ENCODE results near the gene LCN2.
"Not testable (repeated sequence)": the region's sequence is repeated elsewhere in the genome, so short reads cannot be mapped to it uniquely, and the experiment has no call there.

The LCN2 gene

DNA sequence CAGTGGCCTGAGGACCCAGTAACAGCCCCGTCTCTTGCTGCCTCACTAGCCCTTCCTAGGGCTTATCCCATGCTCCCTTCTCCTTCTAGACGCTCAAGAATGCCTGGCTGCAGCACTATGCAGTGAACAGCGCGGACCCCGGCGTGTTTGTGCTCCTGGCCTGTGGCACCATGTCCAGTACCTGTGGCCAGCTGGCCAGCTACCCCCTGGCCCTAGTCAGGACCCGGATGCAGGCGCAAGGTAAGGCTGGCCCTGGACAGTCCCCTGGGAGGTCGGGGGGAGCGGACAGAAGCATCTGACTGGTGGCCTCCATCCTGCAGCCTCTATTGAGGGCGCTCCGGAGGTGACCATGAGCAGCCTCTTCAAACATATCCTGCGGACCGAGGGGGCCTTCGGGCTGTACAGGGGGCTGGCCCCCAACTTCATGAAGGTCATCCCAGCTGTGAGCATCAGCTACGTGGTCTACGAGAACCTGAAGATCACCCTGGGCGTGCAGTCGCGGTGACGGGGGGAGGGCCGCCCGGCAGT is 42.2 kb upstream of the LCN2 start:
- POLR2A ChIA-PET, result no interaction called here
- DNase-seq (ENCODE audit: extremely low spot score), result no peak
- TF ChIP-seq ELF4 (IDR thresholded peaks at IDR 0.05) (no peak), L3MBTL2 (conservative IDR thresholded peaks at IDR 0.05) (no peak), FOXA1 (IDR thresholded peaks at IDR 0.05) (no peak), ARNT (IDR thresholded peaks at IDR 0.05) (no peak), BHLHE40 (IDR thresholded peaks at IDR 0.05; ENCODE audit: borderline replicate concordance) (no peak), FOXK2 (IDR thresholded peaks at IDR 0.05) (no peak), NFRKB (IDR thresholded peaks at IDR 0.05) (no peak), HDGF (IDR thresholded peaks at IDR 0.05; ENCODE audit: borderline replicate concordance) (no peak), FOXM1 (IDR thresholded peaks at IDR 0.05; ENCODE audit: borderline replicate concordance) (no peak)
- TF ChIP-seq, protein P1, sequence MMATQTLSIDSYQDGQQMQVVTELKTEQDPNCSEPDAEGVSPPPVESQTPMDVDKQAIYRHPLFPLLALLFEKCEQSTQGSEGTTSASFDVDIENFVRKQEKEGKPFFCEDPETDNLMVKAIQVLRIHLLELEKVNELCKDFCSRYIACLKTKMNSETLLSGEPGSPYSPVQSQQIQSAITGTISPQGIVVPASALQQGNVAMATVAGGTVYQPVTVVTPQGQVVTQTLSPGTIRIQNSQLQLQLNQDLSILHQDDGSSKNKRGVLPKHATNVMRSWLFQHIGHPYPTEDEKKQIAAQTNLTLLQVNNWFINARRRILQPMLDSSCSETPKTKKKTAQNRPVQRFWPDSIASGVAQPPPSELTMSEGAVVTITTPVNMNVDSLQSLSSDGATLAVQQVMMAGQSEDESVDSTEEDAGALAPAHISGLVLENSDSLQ (IDR thresholded peaks at IDR 0.05), result no peak
- CTCF ChIA-PET, result interaction anchor here (1.3 to 1.5 kb wide), 2 partner anchors 11 to 18 kb away, joined by 4 to 9 read pairs; no protein-coding TSS in a partner anchor

DNA sequence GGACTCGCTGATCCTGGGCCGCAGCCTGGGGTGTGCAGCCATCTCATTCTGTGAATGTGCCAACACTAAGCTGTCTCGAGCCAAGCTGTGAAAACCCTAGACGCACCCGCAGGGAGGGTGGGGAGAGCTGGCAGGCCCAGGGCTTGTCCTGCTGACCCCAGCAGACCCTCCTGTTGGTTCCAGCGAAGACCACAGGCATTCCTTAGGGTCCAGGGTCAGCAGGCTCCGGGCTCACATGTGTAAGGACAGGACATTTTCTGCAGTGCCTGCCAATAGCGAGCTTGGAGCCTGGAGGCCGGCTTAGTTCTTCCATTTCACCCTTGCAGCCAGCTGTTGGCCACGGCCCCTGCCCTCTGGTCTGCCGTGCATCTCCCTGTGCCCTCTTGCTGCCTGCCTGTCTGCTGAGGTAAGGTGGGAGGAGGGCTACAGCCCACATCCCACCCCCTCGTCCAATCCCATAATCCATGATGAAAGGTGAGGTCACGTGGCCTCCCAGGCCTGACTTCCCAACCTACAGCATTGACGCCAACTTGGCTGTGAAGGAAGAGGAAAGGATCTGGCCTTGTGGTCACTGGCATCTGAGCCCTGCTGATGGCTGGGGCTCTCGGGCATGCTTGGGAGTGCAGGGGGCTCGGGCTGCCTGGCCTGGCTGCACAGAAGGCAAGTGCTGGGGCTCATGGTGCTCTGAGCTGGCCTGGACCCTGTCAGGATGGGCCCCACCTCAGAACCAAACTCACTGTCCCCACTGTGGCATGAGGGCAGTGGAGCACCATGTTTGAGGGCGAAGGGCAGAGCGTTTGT is 41.6 kb upstream of the LCN2 start:
- CTCF ChIA-PET, result interaction anchor here (1.3 to 1.5 kb wide), 2 partner anchors 10 to 18 kb away, joined by 4 to 9 read pairs; no protein-coding TSS in a partner anchor
- no peak for DNase-seq (ENCODE audit: extremely low spot score)

DNA sequence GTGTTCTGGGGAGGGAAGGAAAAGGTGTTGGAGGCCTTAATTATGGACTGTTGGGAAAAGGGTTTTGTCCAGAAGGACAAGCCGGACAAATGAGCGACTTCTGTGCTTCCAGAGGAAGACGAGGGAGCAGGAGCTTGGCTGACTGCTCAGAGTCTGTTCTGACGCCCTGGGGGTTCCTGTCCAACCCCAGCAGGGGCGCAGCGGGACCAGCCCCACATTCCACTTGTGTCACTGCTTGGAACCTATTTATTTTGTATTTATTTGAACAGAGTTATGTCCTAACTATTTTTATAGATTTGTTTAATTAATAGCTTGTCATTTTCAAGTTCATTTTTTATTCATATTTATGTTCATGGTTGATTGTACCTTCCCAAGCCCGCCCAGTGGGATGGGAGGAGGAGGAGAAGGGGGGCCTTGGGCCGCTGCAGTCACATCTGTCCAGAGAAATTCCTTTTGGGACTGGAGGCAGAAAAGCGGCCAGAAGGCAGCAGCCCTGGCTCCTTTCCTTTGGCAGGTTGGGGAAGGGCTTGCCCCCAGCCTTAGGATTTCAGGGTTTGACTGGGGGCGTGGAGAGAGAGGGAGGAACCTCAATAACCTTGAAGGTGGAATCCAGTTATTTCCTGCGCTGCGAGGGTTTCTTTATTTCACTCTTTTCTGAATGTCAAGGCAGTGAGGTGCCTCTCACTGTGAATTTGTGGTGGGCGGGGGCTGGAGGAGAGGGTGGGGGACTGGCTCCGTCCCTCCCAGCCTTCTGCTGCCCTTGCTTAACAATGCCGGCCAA is 40.8 kb upstream of the LCN2 start:
- no peak for DNase-seq (ENCODE audit: extremely low spot score)
- CTCF ChIA-PET, result interaction anchor here (1.3 to 1.5 kb wide), 2 partner anchors 9 to 16 kb away, joined by 9 read pairs; no protein-coding TSS in a partner anchor
- no peak for TF ChIP-seq SP1 (IDR thresholded peaks at IDR 0.05)
- POLR2A ChIA-PET, result no interaction called here

More for the DNA sequence above, 41.6 kb upstream of the LCN2 start:
- no peak for TF ChIP-seq ELF4 (IDR thresholded peaks at IDR 0.05)
- TF ChIP-seq TARDBP (IDR thresholded peaks at IDR 0.05), result no peak
- TF ChIP-seq ARNT (IDR thresholded peaks at IDR 0.05), result no peak
- no peak for TF ChIP-seq FOXA1 (IDR thresholded peaks at IDR 0.05)
- no peak for TF ChIP-seq LEF1 (IDR thresholded peaks at IDR 0.05; ENCODE audit: borderline replicate concordance)
- TF ChIP-seq SP1 (IDR thresholded peaks at IDR 0.05), result no peak
- TF ChIP-seq SUZ12 (IDR thresholded peaks at IDR 0.05), result no peak
- TF ChIP-seq L3MBTL2 (conservative IDR thresholded peaks at IDR 0.05), result no peak
- TF ChIP-seq HDGF (IDR thresholded peaks at IDR 0.05; ENCODE audit: borderline replicate concordance), result no peak
- no peak for TF ChIP-seq BHLHE40 (IDR thresholded peaks at IDR 0.05; ENCODE audit: borderline replicate concordance)
- no peak for TF ChIP-seq ZNF384 (IDR thresholded peaks at IDR 0.05)
- TF ChIP-seq FOXK2 (IDR thresholded peaks at IDR 0.05), result no peak
- no peak for TF ChIP-seq FOXM1 (IDR thresholded peaks at IDR 0.05; ENCODE audit: borderline replicate concordance)
- no peak for TF ChIP-seq NFRKB (IDR thresholded peaks at IDR 0.05)
- no peak for TF ChIP-seq CTBP1 (IDR thresholded peaks at IDR 0.05; ENCODE audit: borderline replicate concordance)
- POLR2A ChIA-PET, result no interaction called here

DNA sequence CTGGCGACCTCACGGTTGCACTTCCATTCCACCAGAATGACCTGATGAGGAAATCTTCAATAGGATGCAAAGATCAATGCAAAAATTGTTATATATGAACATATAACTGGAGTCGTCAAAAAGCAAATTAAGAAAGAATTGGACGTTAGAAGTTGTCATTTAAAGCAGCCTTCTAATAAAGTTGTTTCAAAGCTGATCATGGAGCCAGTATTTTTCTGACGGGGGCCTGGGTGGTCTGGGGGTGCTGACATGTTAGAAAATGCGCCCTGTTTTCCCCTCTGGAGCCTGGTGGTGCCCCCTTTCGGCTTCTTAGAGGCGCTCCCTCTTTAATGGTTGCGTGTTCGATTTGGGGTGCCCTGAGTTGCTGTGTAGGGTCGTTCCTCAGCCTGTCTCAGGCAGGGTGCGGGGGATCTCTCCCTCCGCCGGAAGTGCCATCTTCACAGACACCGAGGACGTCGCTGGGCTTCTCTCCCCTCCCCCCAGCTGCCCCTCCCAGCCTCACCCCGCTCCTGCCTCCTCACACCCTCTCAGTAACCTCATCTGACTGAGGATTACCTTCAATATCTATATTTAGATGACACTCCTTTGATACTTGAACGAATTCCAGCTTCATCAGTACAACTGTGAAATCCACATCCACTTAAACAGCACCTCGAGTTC is 40.1 kb upstream of the LCN2 start:
- no peak for DNase-seq (ENCODE audit: extremely low spot score)
- TF ChIP-seq LEF1 (IDR thresholded peaks at IDR 0.05; ENCODE audit: borderline replicate concordance), result no peak
- TF ChIP-seq CTBP1 (IDR thresholded peaks at IDR 0.05; ENCODE audit: borderline replicate concordance), result no peak
- no peak for TF ChIP-seq FOXM1 (IDR thresholded peaks at IDR 0.05; ENCODE audit: borderline replicate concordance)
- TF ChIP-seq L3MBTL2 (conservative IDR thresholded peaks at IDR 0.05), result no peak
- TF ChIP-seq, protein P1 (IDR thresholded peaks at IDR 0.05), result no peak
- no peak for TF ChIP-seq ARNT (IDR thresholded peaks at IDR 0.05)
- no peak for TF ChIP-seq ELF4 (IDR thresholded peaks at IDR 0.05)
- no peak for TF ChIP-seq FOXK2 (IDR thresholded peaks at IDR 0.05)
- TF ChIP-seq ZNF384 (IDR thresholded peaks at IDR 0.05), result no peak
- no peak for TF ChIP-seq BHLHE40 (IDR thresholded peaks at IDR 0.05; ENCODE audit: borderline replicate concordance)
- TF ChIP-seq HDGF (IDR thresholded peaks at IDR 0.05; ENCODE audit: borderline replicate concordance), result no peak
- POLR2A ChIA-PET, result no interaction called here
- CTCF ChIA-PET, result interaction anchor here (1.3 kb wide), 1 partner anchor 16 kb away, joined by 9 read pairs; no protein-coding TSS in a partner anchor

DNA sequence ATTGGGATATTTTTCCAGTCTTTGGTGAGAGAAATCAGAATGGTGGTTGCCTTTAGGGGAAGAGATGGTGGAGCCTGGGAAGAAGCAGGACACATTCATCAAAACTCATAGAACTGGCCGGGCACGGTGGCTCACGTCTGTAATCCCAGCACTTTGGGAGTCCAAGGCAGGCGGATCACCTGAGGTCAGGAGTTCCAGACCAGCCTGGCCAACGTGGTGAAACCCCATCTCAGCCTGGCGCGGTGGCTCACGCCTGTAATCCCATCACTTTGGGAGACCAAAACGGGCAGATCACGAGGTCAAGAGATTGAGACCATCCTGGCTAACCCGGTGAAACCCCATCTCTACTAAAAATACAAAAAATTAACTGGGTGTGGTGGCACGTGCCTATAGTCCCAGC is 37.5 kb upstream of the LCN2 start:
- DNase-seq (ENCODE audit: extremely low spot score); CTCF ChIA-PET; POLR2A ChIA-PET: not testable (repeated sequence)

DNA sequence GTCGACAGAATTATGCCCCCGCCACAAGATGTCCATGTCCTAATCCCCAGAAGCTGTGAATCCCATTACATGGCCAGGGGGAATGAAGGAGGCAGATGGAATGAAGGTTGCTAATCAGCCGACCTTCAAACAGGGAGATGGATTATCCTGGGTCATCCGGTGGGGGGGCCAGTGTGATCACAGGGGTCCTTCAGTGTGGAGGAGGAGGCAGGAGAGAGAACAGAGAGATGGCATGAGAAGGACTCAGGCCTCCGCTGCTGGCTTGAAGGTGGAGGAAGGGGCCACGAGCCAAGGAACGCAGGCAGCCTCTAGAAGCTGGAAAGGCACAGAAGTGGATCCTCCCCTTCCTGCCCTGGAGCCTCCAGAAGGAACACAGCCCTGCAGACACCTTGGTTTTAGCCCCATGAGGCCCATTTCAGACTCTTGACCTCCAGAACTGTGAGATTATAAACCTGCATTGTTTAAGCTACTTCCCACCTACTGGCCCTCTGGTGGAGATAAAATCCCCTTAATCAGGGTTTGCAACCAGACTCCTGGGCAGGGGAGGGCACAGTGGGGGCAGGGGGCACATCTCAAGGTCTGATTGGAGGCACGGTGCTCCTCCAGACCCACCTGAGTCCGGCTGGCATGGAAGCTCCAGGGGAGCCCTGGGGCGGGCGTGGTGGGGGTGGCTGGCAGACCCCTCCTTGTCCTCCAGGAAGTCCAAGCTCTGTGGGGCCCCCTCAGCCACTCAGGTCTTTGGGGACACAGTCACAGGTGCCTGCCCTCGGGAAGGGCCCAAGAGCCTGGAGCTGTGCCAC is 35.5 kb upstream of the LCN2 start:
- ChIA-PET POLR2A (interaction anchor here (1.2 kb wide), 1 partner anchor 46 kb away, joined by 3 read pairs; the partner anchor contains the start of gene SLC25A25), CTCF (interaction anchor here (0.6 kb wide), 1 partner anchor 335 kb away, joined by 4 read pairs; the partner anchor contains the start of gene SH2D3C)
- no peak for DNase-seq (ENCODE audit: extremely low spot score)
- TF ChIP-seq TARDBP (IDR thresholded peaks at IDR 0.05), result no peak
- no peak for TF ChIP-seq ELF4 (IDR thresholded peaks at IDR 0.05)
- no peak for TF ChIP-seq L3MBTL2 (conservative IDR thresholded peaks at IDR 0.05)
- no peak for TF ChIP-seq HDGF (IDR thresholded peaks at IDR 0.05; ENCODE audit: borderline replicate concordance)
- no peak for TF ChIP-seq FOXA1 (IDR thresholded peaks at IDR 0.05)
- TF ChIP-seq FOXM1 (IDR thresholded peaks at IDR 0.05; ENCODE audit: borderline replicate concordance), result no peak
- no peak for TF ChIP-seq ARNT (IDR thresholded peaks at IDR 0.05)
- no peak for TF ChIP-seq LEF1 (IDR thresholded peaks at IDR 0.05; ENCODE audit: borderline replicate concordance)
- TF ChIP-seq SUZ12 (IDR thresholded peaks at IDR 0.05), result no peak
- TF ChIP-seq, protein P1 (IDR thresholded peaks at IDR 0.05), result no peak
- no peak for TF ChIP-seq SP1 (IDR thresholded peaks at IDR 0.05)
- TF ChIP-seq FOXK2 (IDR thresholded peaks at IDR 0.05), result no peak
- no peak for TF ChIP-seq CTBP1 (IDR thresholded peaks at IDR 0.05; ENCODE audit: borderline replicate concordance)
- no peak for TF ChIP-seq ZNF384 (IDR thresholded peaks at IDR 0.05)
- TF ChIP-seq BHLHE40 (IDR thresholded peaks at IDR 0.05; ENCODE audit: borderline replicate concordance), result no peak
- TF ChIP-seq NFRKB (IDR thresholded peaks at IDR 0.05), result no peak

Data from HEK293T (cell line).